Iris pigment epithelial cell (primary cell): ENCODE measurements around the gene PCNT.
"Not testable (repeated sequence)": the region's sequence is repeated elsewhere in the genome, so short reads cannot be mapped to it uniquely, and the experiment has no call there.

Experiments
- DNase-seq: peaks from one replicate; pipeline ENCODE4 v3.0.0-alpha.2; 2011; ENCODE audit warnings: low read depth

The PCNT gene

GRCh38 chr21:46304437-46304836 lies 19.5 kb upstream of the PCNT start:
- no peak for DNase-seq

GRCh38 chr21:46304955-46305354 lies 19.0 kb upstream of the PCNT start:
- no peak for DNase-seq

- DNase-seq = peak; percentile 67
Observed at GRCh38 chr21:46307625-46308024, 16.3 kb upstream of the PCNT start.

- DNase-seq = peak; percentile 16
Observed at GRCh38 chr21:46308431-46308830, 15.5 kb upstream of the PCNT start.

GRCh38 chr21:46310260-46310659 lies 13.7 kb upstream of the PCNT start:
- not testable (repeated sequence) for DNase-seq

GRCh38 chr21:46311568-46311967 lies 12.4 kb upstream of the PCNT start:
- no peak for DNase-seq

- DNase-seq = no peak
Observed at GRCh38 chr21:46312949-46313348, 11.0 kb upstream of the PCNT start.

GRCh38 chr21:46314441-46315020 lies 9.4 kb upstream of the PCNT start:
- DNase-seq = no peak

- no peak for DNase-seq
Observed at GRCh38 chr21:46316708-46317324, 7.1 kb upstream of the PCNT start.

GRCh38 chr21:46317710-46318463 lies 6.1 kb upstream of the PCNT start:
- no peak for DNase-seq

- no peak for DNase-seq
Observed at GRCh38 chr21:46318464-46318845, 5.5 kb upstream of the PCNT start.

- no peak for DNase-seq
Observed at GRCh38 chr21:46319186-46319585, 4.8 kb upstream of the PCNT start.

GRCh38 chr21:46320331-46320801 lies 3.6 kb upstream of the PCNT start:
- DNase-seq = no peak

GRCh38 chr21:46322351-46323226 lies 1.4 kb upstream of the PCNT start:
- peak; percentile 57 for DNase-seq

- DNase-seq = peak; percentile 29
Observed at GRCh38 chr21:46323227-46323709, 688 bp upstream of the PCNT start.

- peak; percentile 78 for DNase-seq
Observed at GRCh38 chr21:46324390-46325072, 575 bp downstream of the PCNT start.

GRCh38 chr21:46325073-46325912 lies 1.3 kb downstream of the PCNT start:
- peak; percentile 60 for DNase-seq

- no peak for DNase-seq
Observed at GRCh38 chr21:46326110-46326703, 2.3 kb downstream of the PCNT start.

- no peak for DNase-seq
Observed at GRCh38 chr21:46327711-46328110, 3.8 kb downstream of the PCNT start.

- DNase-seq = no peak
Observed at GRCh38 chr21:46328151-46328550, 4.2 kb downstream of the PCNT start.
